Panc1 (cell line): Measurements from ENCODE around the gene CES5A. TPM values are rescaled to one million over a fixed set of nuclear protein-coding genes. Genes with fewer than 3 reads are reported as not detected.

Experiments used
- ATAC-seq: fragments of 200-7000 bp; cut with Tn5 transposase; 2 replicates; pipeline ENCODE4 v1.9.1; 2020; ENCODE audit warnings: mild to moderate bottlenecking, moderate library complexity
- BruUV-seq: library from RNA; stranded (reverse); fragments of 400-500 nt; replicated peaks from 2 replicates; lab custom pipeline; 2021; lab: Mats Ljungman, UMichigan
- CTCF ChIA-PET: fragments of 300-600 bp; sonication (Branson Sonifier 250); formaldehyde crosslinking; loops from one replicate; lab custom pipeline; 2022; ENCODE audit warnings: antibody characterized with exemption; lab: Charles Lee
- POLR2A ChIA-PET: fragments of 300-600 bp; sonication (Branson Sonifier 250); formaldehyde crosslinking; loops from one replicate; lab custom pipeline; 2022; ENCODE audit warnings: antibody characterized with exemption; lab: Charles Lee
- DNase-seq: peaks from one replicate; pipeline ENCODE4 v3.0.0-alpha.2; 2010; ENCODE audit warnings: low read depth, low spot score
- H3K27ac ChIP-seq: 2 replicates; pipeline ENCODE4 v1.5.1; 2011; ENCODE audit warnings: mild to moderate bottlenecking, low read length, inconsistent platforms
- H3K27me3 ChIP-seq: fragments of 200-500 bp; sonication (Bioruptor generic); 2 replicates; pipeline ENCODE4 v1.6.0; 2014; ENCODE audit warnings: low read length, inconsistent platforms; ENCODE audit not compliant: control insufficient read depth, insufficient read depth
- H3K36me3 ChIP-seq: fragments of 200-500 bp; sonication (Bioruptor generic); 2 replicates; pipeline ENCODE4 v1.5.1; 2014; ENCODE audit warnings: inconsistent platforms, mild to moderate bottlenecking, low read length, moderate library complexity; ENCODE audit not compliant: control insufficient read depth, insufficient read depth
- H3K4me1 ChIP-seq: 2 replicates; pipeline ENCODE4 v1.5.1; 2011; ENCODE audit warnings: inconsistent platforms, mild to moderate bottlenecking, low read length, moderate library complexity; ENCODE audit not compliant: control insufficient read depth, insufficient read depth
- H3K4me3 ChIP-seq, 2 experiments: 2 replicates each; pipeline ENCODE4 v1.5.1; 2011 to 2012; ENCODE audit warnings: low read depth in 2 of 2, low read length in 2 of 2, mild to moderate bottlenecking in 2 of 2, inconsistent platforms in 1 of 2, moderate library complexity in 1 of 2
- H3K9me3 ChIP-seq: fragments of 200-500 bp; sonication (Bioruptor generic); 2 replicates; pipeline ENCODE4 v1.5.1; 2014; ENCODE audit warnings: low read depth, mild to moderate bottlenecking, inconsistent platforms, low read length, moderate library complexity; ENCODE audit not compliant: control insufficient read depth, insufficient read depth
- CTCF ChIP-seq: fragments of 450-650 bp; IDR thresholded peaks from 2 replicates; pipeline ENCODE4 v1.5.1; 2017; ENCODE audit warnings: mild to moderate bottlenecking
- POLR2AphosphoS5 ChIP-seq: IDR thresholded peaks from 2 replicates; pipeline ENCODE4 v1.6.1; 2012; ENCODE audit warnings: mild to moderate bottlenecking, low read depth, low read length, moderate library complexity
- REST ChIP-seq, 2 experiments: IDR thresholded peaks; 2 replicates each; pipeline ENCODE4 v1.6.1; 2011 to 2012; ENCODE audit warnings: low read depth in 2 of 2, control low read depth in 1 of 2, low read length in 1 of 2, mild to moderate bottlenecking in 1 of 2, moderate library complexity in 1 of 2; ENCODE audit not compliant: insufficient read depth in 1 of 2
- SIN3A ChIP-seq: IDR thresholded peaks from 2 replicates; pipeline ENCODE4 v1.6.1; 2012; ENCODE audit warnings: low read depth, mild to moderate bottlenecking, low read length, moderate library complexity, borderline replicate concordance; ENCODE audit not compliant: insufficient read depth
- TCF7L2 ChIP-seq: IDR thresholded peaks from 2 replicates; pipeline ENCODE4 v1.6.1; 2011; ENCODE audit warnings: mild to moderate bottlenecking, low read depth, low read length, inconsistent platforms
- in situ Hi-C: cut with HindIII; loops from 2 replicates; pipeline ENCODE4 v1.10.0; 2016; ENCODE audit warnings: low sequenced_read_pairs, low pct_unique_long_range_greater_than_20kb
- intact Hi-C: fragments of 100-400 bp; cut with micrococcal nuclease; formaldehyde crosslinking; loops from one replicate; pipeline ENCODE4 v1.10.0; 2022; ENCODE audit not compliant: unreplicated experiment
- total RNA-seq: library from RNA; stranded (reverse); gene quantifications from one replicate; pipeline ENCODE4 v1.2.1, GENCODE V29; 2021; ENCODE audit not compliant: unreplicated experiment

CES5A gene
- total RNA-seq, 1 experiment from 2014 or later, result not detected

GRCh38 chr16:55849536-55849935, 25.6 kb downstream of the CES5A start:
- H3K4me3 ChIP-seq, result no peak overlapping the region
- ChIA-PET CTCF (no interaction called here), POLR2A (no interaction called here)
- in situ Hi-C loops (loop anchor here (25.0 kb wide), 1 partner anchor 137 kb away; no protein-coding TSS in a partner anchor), intact Hi-C loops (loop anchor here (5.0 kb wide), 1 partner anchor 377 kb away; no protein-coding TSS in a partner anchor)
- H3K4me1 ChIP-seq, result no peaks in the 10 kb centered on the region
- DNase-seq (no peak), ATAC-seq (no peak)
- H3K9me3 ChIP-seq, result no peaks in the 10 kb centered on the region
- no peak overlapping the region for H3K27ac ChIP-seq
- BruUV-seq, result no TSS peak
- H3K27me3 ChIP-seq, result no peaks in the 10 kb centered on the region
- no peaks in the 10 kb centered on the region for H3K36me3 ChIP-seq
- TF ChIP-seq REST (IDR thresholded peaks at IDR 0.05; ENCODE audit: insufficient read depth in 1 of 2, low read depth in 2 of 2, low read length in 1 of 2) (no peak), TCF7L2 (no peak), CTCF (no peak), SIN3A (no peak), POLR2AphosphoS5 (no peak)

GRCh38 chr16:55846598-55847346, 28.4 kb downstream of the CES5A start:
- no peaks in the 10 kb centered on the region for H3K4me1 ChIP-seq
- in situ Hi-C loops (loop anchor here (25.0 kb wide), 1 partner anchor 134 kb away; no protein-coding TSS in a partner anchor), intact Hi-C loops (loop anchor here (5.0 kb wide), 1 partner anchor 374 kb away; no protein-coding TSS in a partner anchor)
- no peak overlapping the region for H3K27ac ChIP-seq
- no TSS peak for BruUV-seq
- CTCF ChIA-PET, result interaction anchor here (0.6 kb wide), 1 partner anchor 224 kb away, joined by 3 read pairs; no protein-coding TSS in a partner anchor
- TF ChIP-seq REST (IDR thresholded peaks at IDR 0.05; ENCODE audit: insufficient read depth in 1 of 2, low read depth in 2 of 2, low read length in 1 of 2) (no peak), TCF7L2 (no peak), SIN3A (no peak), POLR2AphosphoS5 (no peak), CTCF (no peak)
- POLR2A ChIA-PET, result no interaction called here
- no peaks in the 10 kb centered on the region for H3K36me3 ChIP-seq
- DNase-seq, result no peak
- no peaks in the 10 kb centered on the region for H3K27me3 ChIP-seq
- no peak for ATAC-seq
- no peak overlapping the region for H3K4me3 ChIP-seq
- H3K9me3 ChIP-seq, result no peaks in the 10 kb centered on the region
